ENCODE results near the gene ZFAND6.

DNA sequence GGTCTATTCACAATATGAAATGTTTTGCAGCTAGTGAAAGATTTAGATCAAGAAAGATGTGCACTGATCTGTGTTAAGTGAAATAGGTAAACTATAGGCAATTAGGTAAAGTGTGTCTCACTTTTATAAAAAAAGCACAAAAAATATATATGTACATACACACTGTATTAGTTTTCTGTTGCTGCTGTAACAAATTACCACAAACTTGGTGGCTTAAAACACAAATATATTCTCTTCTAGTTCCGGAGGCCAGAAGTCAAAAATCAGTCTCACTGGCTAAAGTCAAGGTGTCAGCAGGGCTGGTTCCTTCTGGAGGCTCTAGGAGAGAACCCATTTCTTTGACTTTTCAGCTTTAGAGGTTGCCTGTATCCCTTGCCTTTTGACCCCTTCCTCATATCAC, 104.4 kb downstream of the ZFAND6 start:
- TF ChIP-seq POLR2AphosphoS5 (IDR thresholded peaks at IDR 0.05; ENCODE audit: borderline replicate concordance, low read depth, low read length) = no peak
- no peak for TF ChIP-seq EZH2 (IDR thresholded peaks at IDR 0.05)

All from SK-N-MC (cell line).